CD4-positive, alpha-beta T cell treated with Interleukin-6 at 100 ng/mL for 8 hours (primary cell): Measurements from ENCODE around the gene RBM34.
"Not testable (repeated sequence)": the region's sequence is repeated elsewhere in the genome, so short reads cannot be mapped to it uniquely, and the experiment has no call there.

Source experiments
- DNase-seq: peaks from one replicate; pipeline ENCODE4 v3.0.0-alpha.2; 2020; ENCODE audit warnings: mixed read lengths, low spot score

Gene RBM34

GRCh38 chr1:235112297-235113182 lies 48.5 kb downstream of the RBM34 start:
- DNase-seq, result no peak

GRCh38 chr1:235111107-235111506 lies 49.9 kb downstream of the RBM34 start:
- DNase-seq, result no peak

GRCh38 chr1:235108876-235109275 lies 52.2 kb downstream of the RBM34 start:
- no peak for DNase-seq

- no peak for DNase-seq
Observed at GRCh38 chr1:235108185-235108593, 52.9 kb downstream of the RBM34 start.

GRCh38 chr1:235107368-235108184 lies 53.5 kb downstream of the RBM34 start:
- DNase-seq, result no peak

- DNase-seq, result no peak
Observed at GRCh38 chr1:235106457-235106856, 54.6 kb downstream of the RBM34 start.

DNA sequence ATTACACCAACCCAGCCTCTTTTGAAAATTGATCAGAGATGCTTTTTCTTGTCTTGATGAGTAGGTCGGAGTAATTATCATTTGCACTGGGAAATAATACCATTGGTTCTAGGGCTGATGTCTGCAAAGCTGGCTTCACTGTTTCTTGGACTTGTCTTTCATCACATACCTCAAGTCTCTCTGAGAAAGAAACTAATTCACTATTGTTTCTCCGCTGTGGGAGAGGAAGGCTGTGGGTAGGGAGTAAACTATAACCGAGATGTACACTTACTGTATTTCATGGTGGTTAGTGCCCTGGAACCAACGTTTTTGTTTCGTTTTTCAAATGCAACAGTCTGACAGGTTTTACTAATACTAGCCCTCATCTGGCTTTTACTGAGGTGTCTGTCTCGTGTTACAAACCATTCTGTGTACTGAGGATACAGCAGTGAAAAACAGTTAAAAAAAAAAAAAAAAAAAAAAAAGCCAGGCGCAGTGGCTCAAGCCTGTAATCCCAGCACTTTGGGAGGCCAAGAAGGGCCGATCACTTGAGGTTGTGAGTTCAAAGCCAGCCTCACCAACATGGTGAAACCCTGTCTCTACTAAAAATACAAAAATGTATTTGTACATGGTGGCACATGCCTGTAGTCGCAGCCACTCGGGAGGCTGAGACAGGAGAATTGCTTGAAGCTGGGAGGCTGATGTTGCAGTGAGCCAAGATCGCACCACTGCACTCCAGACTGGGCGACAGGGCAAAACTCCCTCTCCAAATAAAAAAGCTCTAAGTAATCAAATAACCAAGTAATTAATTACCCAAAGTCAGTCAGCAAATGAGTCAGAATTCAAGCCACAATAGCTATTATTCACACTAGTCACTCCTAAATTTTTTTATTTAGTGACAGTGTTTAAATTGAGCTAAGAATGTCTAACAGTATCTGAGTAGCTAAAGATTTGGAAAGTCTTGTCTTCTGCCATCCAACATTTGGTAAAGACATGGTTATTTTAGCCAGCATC lies 55.7 kb downstream of the RBM34 start:
- no peak for DNase-seq

- peak; percentile 41 for DNase-seq
Observed at GRCh38 chr1:235102993-235103411, 58.0 kb downstream of the RBM34 start.

- DNase-seq, result no peak
Observed at GRCh38 chr1:235102259-235102582, 58.8 kb downstream of the RBM34 start.

GRCh38 chr1:235101558-235102258 lies 59.3 kb downstream of the RBM34 start:
- DNase-seq, result no peak

GRCh38 chr1:235100194-235100772 lies 60.8 kb downstream of the RBM34 start:
- no peak for DNase-seq

DNA sequence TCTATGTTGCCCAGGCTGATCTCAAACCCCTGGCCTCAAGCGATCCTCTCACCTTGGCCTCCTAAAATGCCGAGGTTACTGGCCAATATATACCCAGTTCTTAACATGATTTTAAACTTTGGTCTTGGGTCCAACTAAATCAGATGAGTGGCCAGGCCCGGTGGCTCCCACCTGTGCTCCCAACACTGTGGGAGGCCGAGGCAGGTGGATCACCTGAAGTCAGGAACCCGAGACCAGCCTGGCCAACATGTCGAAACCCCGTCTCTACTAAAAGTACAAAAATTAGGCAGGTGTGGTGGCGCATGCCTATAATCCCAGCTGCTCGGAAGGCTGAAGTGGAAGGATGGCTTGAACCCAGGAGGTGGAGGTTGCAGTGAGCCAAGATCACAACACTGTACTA lies 62.1 kb downstream of the RBM34 start:
- no peak for DNase-seq

GRCh38 chr1:235098547-235098946 lies 62.5 kb downstream of the RBM34 start:
- no peak for DNase-seq

GRCh38 chr1:235097501-235097900 lies 63.5 kb downstream of the RBM34 start:
- not testable (repeated sequence) for DNase-seq

DNA sequence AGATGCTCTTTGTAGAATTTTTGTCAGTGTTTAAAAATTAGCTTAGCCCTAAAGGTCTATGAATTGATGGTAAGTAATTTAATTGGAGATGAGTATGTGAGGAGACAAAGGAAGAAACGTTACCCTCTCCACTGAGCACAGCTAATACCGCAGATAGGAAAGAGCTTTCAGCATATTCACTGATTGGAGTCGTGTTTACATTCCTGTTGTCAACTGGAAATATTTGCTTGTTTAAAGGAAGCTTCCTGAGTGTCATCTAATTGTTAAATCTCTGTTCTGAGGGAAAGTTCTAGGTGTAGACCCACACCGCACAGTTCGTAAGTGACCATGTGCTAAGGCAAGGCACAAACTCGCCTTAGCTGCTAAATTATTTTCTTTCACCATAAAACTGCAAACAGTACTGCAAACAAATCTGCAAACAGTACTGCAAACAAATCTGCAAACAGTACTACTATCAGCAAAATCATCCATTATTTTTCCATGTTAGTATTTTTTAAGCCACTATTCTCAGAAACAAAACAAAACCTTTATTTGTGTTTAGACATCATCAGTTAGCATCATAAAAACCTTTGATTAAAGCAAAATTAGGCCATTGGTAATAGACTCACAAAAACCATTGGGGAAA lies 65.0 kb downstream of the RBM34 start:
- no peak for DNase-seq

DNA sequence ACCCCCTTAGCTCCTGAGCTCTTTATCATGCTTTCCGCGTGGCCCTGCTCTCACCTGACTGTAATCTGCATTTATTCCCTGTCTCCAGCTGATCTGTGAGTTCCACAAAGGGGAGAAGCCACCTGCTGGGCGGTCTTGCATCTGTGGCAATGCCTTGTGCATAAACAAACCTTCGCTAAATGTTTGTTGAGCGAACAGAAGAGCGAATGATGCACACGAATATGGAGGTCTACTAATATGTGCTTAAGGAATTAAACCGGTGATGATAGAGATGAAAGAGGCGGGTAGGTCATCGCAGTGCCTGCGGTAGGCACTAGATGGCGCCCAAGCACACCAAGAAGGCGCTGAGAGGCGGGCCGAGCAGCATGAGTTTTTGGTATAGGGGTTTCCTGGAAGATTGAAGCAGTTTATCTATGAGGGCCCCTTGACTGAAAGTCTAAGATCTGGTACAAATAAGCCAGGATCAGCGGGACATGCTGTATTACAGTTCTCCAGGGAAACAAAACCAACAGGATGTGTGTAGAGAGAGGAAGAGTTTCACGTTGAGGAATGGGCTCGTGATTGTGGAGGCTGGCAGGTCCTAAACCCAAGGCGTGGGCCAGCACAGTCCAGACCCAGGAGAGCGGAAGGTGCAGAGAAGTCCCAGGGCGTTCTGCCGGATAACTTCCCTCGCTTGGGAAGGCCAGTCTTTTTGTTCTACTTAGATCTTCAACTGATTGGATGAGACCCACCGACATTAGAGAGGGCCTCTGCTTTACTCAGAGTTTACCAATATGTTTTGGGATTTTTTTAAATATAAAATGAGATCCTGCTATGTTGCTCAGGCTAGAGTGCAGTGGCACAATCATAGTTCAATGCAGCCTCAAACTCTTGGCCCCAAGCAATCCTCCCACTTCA lies 67.1 kb downstream of the RBM34 start:
- DNase-seq, result peak; percentile 80

DNA sequence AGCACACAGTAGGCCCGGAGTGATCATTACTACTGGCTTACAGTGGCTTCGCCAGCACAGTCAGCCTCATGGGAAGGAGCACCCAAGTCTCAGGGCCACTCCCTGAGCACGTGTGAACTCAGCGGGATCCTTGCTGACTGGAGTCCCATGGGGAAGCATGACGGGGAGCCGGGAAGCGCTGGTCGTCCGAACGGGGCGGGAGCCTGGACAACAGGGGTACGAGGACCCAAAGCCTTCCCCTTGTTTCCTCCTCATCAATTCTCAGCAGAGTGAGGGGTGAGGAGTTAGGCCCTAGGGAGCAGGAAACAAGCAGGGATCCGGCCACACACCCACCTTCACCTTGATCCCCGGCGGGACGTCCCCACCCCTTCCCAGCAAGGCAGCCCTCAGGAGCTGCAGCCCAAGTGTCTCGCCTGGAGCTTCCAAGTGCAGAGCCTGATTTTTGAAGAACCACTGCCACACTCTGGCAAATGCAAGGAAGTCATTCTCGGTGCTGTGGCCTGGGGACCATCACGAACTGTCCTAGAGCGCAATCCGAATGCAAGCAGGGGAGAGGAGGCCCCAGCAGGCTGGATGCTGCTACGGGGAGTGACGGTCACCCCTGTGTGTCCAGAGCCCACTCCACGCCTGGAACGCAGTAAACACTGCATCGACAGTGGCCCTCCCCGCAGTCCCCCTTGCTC lies 67.9 kb downstream of the RBM34 start:
- no peak for DNase-seq

GRCh38 chr1:235092415-235092814 lies 68.6 kb downstream of the RBM34 start:
- not testable (repeated sequence) for DNase-seq

- not testable (repeated sequence) for DNase-seq
Observed at GRCh38 chr1:235092045-235092406, 69.0 kb downstream of the RBM34 start.
